Measurements from ENCODE around the gene RNLS. TPM values are rescaled to one million over a fixed set of nuclear protein-coding genes. Genes with fewer than 3 reads are reported as not detected.

The RNLS gene
- total RNA-seq, 1 donor from 2014 or later, result 3.7 TPM

- ATAC-seq (no peak), DNase-seq (no peak)
- no peak overlapping the region for H3K4me3 ChIP-seq
- H3K4me1 ChIP-seq, result peaks cover 31% of the 10 kb centered on the region
- intact Hi-C loops (cut with DNase I), result no loop called here
- no peaks in the 10 kb centered on the region for H3K36me3 ChIP-seq
- TF ChIP-seq CTCF (IDR thresholded peaks at IDR 0.05), result no peak
- no peaks in the 10 kb centered on the region for H3K27me3 ChIP-seq
- H3K9me3 ChIP-seq, result no peaks in the 10 kb centered on the region
- no peak overlapping the region for H3K27ac ChIP-seq
These were observed 336.4 kb downstream of the RNLS start for GRCh38 chr10:88246675-88247074.

GRCh38 chr10:88245974-88246511 is 337.1 kb downstream of the RNLS start:
- peaks cover 31% of the 10 kb centered on the region for H3K4me1 ChIP-seq
- no peaks in the 10 kb centered on the region for H3K36me3 ChIP-seq
- H3K4me3 ChIP-seq, result peak overlapping the region; percentile 6
- H3K27ac ChIP-seq, result no peak overlapping the region
- H3K27me3 ChIP-seq, result no peaks in the 10 kb centered on the region
- no peak for TF ChIP-seq CTCF (IDR thresholded peaks at IDR 0.05)
- DNase-seq (no peak), ATAC-seq (peak; percentile 46)
- no peaks in the 10 kb centered on the region for H3K9me3 ChIP-seq
- intact Hi-C loops (cut with DNase I), result no loop called here

- TF ChIP-seq CTCF (IDR thresholded peaks at IDR 0.05), result no peak
- Histone ChIP-seq H3K4me3 (no peak overlapping the region), H3K27me3 (no peaks in the 10 kb centered on the region), H3K27ac (no peak overlapping the region), H3K4me1 (peaks cover 31% of the 10 kb centered on the region), H3K36me3 (no peaks in the 10 kb centered on the region), H3K9me3 (no peaks in the 10 kb centered on the region)
- DNase-seq (no peak), ATAC-seq (no peak)
- intact Hi-C loops (cut with DNase I), result no loop called here
These were observed 338.1 kb downstream of the RNLS start for GRCh38 chr10:88244781-88245625.

GRCh38 chr10:88243836-88244730 is 339.0 kb downstream of the RNLS start:
- Histone ChIP-seq H3K4me3 (peak overlapping the region; percentile 3), H3K4me1 (peaks cover 31% of the 10 kb centered on the region), H3K9me3 (no peaks in the 10 kb centered on the region), H3K27ac (peak overlapping the region; percentile 53), H3K36me3 (no peaks in the 10 kb centered on the region), H3K27me3 (no peaks in the 10 kb centered on the region)
- TF ChIP-seq CTCF (IDR thresholded peaks at IDR 0.05), result no peak
- intact Hi-C loops (cut with DNase I), result no loop called here
- DNase-seq (peak; percentile 60), ATAC-seq (peak; percentile 65)

- ATAC-seq (no peak), DNase-seq (no peak)
- peak overlapping the region; percentile 53 for H3K27ac ChIP-seq
- peak overlapping the region; percentile 3 for H3K4me3 ChIP-seq
- H3K9me3 ChIP-seq, result no peaks in the 10 kb centered on the region
- no peak for TF ChIP-seq CTCF (IDR thresholded peaks at IDR 0.05)
- peaks cover 33% of the 10 kb centered on the region for H3K4me1 ChIP-seq
- intact Hi-C loops (cut with DNase I), result no loop called here
- H3K36me3 ChIP-seq, result no peaks in the 10 kb centered on the region
- no peaks in the 10 kb centered on the region for H3K27me3 ChIP-seq
These were observed 339.8 kb downstream of the RNLS start for GRCh38 chr10:88243202-88243744.
